Measurements from ENCODE around the gene PDE4D. TPM values are rescaled to one million over a fixed set of nuclear protein-coding genes. Genes with fewer than 3 reads are reported as not detected.

The PDE4D gene
- total RNA-seq, 1 experiment from 2014 or later = 2.4 TPM

DNA sequence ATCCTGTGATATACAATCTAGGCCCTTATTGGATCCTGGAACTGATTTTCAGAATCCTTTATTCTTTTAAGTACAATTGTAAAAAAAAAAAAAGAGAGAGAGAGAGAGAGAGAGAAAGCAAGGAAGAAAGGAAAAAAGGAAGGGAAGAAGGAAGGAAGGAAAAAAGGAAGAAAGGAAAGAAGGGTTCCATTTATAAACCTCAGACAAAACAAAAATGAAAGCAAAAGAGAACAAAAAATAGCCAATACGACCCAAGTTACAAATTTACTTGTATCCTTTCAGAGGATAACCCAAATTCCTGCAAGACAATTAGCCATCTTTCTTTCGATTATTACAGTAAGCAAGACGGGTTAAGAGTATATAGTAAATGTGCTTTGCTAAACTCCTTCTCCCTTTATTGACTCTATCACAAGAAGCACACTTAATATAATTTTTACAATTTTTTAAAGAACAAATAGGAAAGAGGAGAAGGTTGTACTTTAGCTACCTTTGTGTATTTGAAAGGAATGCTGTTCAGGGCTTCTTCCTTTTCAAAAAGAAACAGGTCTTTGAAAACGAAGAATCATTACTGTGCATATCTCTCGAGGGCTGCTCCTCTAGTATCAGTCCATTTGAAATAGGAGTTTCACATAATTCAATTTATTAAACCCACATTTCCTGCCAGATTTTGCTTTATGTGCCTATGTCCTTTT, 767.4 kb downstream of the PDE4D start:
- ATAC-seq (no peak), DNase-seq (ENCODE audit: low read depth, low spot score) (no peak)
- Histone ChIP-seq H3K27me3 (ENCODE audit: control insufficient read depth, insufficient read depth, low read length) (peaks cover 3% of the 10 kb centered on the region; the same call in 1 of the 2 replicates), H3K4me3 (ENCODE audit: low read depth in 2 of 2, low read length in 2 of 2) (no peak overlapping the region; a peak in 1 of 4 replicates), H3K4me1 (ENCODE audit: control insufficient read depth, insufficient read depth, low read length) (no peaks in the 10 kb centered on the region), H3K9me3 (ENCODE audit: control insufficient read depth, insufficient read depth, low read depth, low read length) (no peaks in the 10 kb centered on the region), H3K27ac (ENCODE audit: low read length) (no peak overlapping the region), H3K36me3 (ENCODE audit: control insufficient read depth, insufficient read depth, low read length) (no peaks in the 10 kb centered on the region)
- no TSS peak for BruUV-seq (replicated peaks)
- intact Hi-C loops (cut with micrococcal nuclease; ENCODE audit: unreplicated experiment) = no loop called here
- ChIA-PET CTCF (no interaction called here), POLR2A (no interaction called here)
- in situ Hi-C loops (cut with HindIII; ENCODE audit: low pct_unique_long_range_greater_than_20kb, low sequenced_read_pairs) = no loop called here
- TF ChIP-seq REST (IDR thresholded peaks at IDR 0.05; ENCODE audit: insufficient read depth in 1 of 2, low read depth in 2 of 2, low read length in 1 of 2) (no peak), POLR2AphosphoS5 (IDR thresholded peaks at IDR 0.05; ENCODE audit: low read depth, low read length) (no peak)

GRCh38 chr5:59125011-59125961, 768.2 kb downstream of the PDE4D start:
- Histone ChIP-seq H3K4me3 (ENCODE audit: low read depth in 2 of 2, low read length in 2 of 2) (no peak overlapping the region), H3K36me3 (ENCODE audit: control insufficient read depth, insufficient read depth, low read length) (no peaks in the 10 kb centered on the region), H3K27me3 (ENCODE audit: control insufficient read depth, insufficient read depth, low read length) (peaks cover 3% of the 10 kb centered on the region; the same call in 1 of the 2 replicates), H3K27ac (ENCODE audit: low read length) (no peak overlapping the region), H3K9me3 (ENCODE audit: control insufficient read depth, insufficient read depth, low read depth, low read length) (no peaks in the 10 kb centered on the region), H3K4me1 (ENCODE audit: control insufficient read depth, insufficient read depth, low read length) (no peaks in the 10 kb centered on the region)
- ChIA-PET POLR2A (no interaction called here), CTCF (interaction anchor here (0.6 kb wide), 2 partner anchors 21 to 253 kb away, joined by 3 read pairs; no protein-coding TSS in a partner anchor)
- intact Hi-C loops (cut with micrococcal nuclease; ENCODE audit: unreplicated experiment) (no loop called here), in situ Hi-C loops (cut with HindIII; ENCODE audit: low pct_unique_long_range_greater_than_20kb, low sequenced_read_pairs) (no loop called here)
- TF ChIP-seq POLR2AphosphoS5 (IDR thresholded peaks at IDR 0.05; ENCODE audit: low read depth, low read length) (no peak), REST (IDR thresholded peaks at IDR 0.05; ENCODE audit: insufficient read depth in 1 of 2, low read depth in 2 of 2, low read length in 1 of 2) (no peak), TCF7L2 (IDR thresholded peaks at IDR 0.05; ENCODE audit: low read depth, low read length) (no peak), SIN3A (IDR thresholded peaks at IDR 0.05; ENCODE audit: borderline replicate concordance, insufficient read depth, low read depth, low read length) (no peak), CTCF (IDR thresholded peaks at IDR 0.05) (no peak)
- DNase-seq (ENCODE audit: low read depth, low spot score) (no peak), ATAC-seq (no peak)
- BruUV-seq (replicated peaks) = no TSS peak
